Endothelial cell of umbilical vein (primary cell): ENCODE measurements around the gene ASB7.

ENCODE experiments used
- EZH2 ChIP-seq: IDR thresholded peaks from 2 replicates; pipeline ENCODE4 v1.6.1; 2012; ENCODE audit warnings: borderline replicate concordance, low read depth, mild to moderate bottlenecking, moderate library complexity, low read length, inconsistent platforms; ENCODE audit not compliant: severe bottlenecking
- MAX ChIP-seq: IDR thresholded peaks from 2 replicates; pipeline ENCODE4 v1.6.1; 2011; ENCODE audit not compliant: insufficient read depth, insufficient read length
- POLR2A ChIP-seq: IDR thresholded peaks from 2 replicates; pipeline ENCODE4 v1.6.1; 2012; ENCODE audit warnings: low read depth, mild to moderate bottlenecking, control low read depth, low read length
- POLR2AphosphoS5 ChIP-seq: IDR thresholded peaks from 2 replicates; pipeline ENCODE4 v1.6.1; 2012; ENCODE audit warnings: low read depth, mild to moderate bottlenecking, control low read depth, low read length, moderate library complexity; ENCODE audit not compliant: insufficient read depth
- TF ChIP-seq, protein P1 (sequence below), 2 donors: IDR thresholded peaks; 1 replicate in 1 of 2; 2 replicates in 1 of 2; pipeline ENCODE4 v1.5.1; 2011; ENCODE audit warnings: low read length in 2 of 2, mild to moderate bottlenecking in 2 of 2, moderate library complexity in 2 of 2, control low read depth in 1 of 2, inconsistent platforms in 1 of 2, low read depth in 1 of 2; ENCODE audit not compliant: insufficient read depth in 1 of 2; ENCODE audit errors: extremely low read depth in 1 of 2

DNA sequence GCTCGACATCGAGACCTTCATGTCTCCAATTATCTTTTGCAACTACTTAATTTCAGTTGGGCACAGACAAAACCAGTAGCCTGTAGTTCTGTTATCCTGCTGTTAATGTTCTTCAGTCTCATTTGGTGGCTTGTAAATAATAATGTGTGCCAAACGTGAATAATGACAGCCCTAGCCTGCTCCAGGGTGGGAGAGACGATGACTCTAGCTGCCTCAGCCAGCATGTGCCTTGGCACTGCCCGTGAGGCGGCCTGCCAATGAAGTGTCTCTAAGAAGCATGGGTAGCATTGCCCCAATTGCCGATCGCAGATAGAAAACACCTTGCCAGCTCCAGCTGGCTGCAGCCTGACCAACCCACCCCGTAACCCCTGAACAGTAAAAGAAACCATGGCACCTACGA is 58.8 kb downstream of the ASB7 start:
- TF ChIP-seq, protein P1, sequence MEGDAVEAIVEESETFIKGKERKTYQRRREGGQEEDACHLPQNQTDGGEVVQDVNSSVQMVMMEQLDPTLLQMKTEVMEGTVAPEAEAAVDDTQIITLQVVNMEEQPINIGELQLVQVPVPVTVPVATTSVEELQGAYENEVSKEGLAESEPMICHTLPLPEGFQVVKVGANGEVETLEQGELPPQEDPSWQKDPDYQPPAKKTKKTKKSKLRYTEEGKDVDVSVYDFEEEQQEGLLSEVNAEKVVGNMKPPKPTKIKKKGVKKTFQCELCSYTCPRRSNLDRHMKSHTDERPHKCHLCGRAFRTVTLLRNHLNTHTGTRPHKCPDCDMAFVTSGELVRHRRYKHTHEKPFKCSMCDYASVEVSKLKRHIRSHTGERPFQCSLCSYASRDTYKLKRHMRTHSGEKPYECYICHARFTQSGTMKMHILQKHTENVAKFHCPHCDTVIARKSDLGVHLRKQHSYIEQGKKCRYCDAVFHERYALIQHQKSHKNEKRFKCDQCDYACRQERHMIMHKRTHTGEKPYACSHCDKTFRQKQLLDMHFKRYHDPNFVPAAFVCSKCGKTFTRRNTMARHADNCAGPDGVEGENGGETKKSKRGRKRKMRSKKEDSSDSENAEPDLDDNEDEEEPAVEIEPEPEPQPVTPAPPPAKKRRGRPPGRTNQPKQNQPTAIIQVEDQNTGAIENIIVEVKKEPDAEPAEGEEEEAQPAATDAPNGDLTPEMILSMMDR (IDR thresholded peaks at IDR 0.05; ENCODE audit: extremely low read depth in 1 of 2, insufficient read depth in 1 of 2, low read depth in 1 of 2, low read length in 2 of 2) = no peak
- TF ChIP-seq POLR2A (no peak), EZH2 (no peak), MAX (no peak), POLR2AphosphoS5 (no peak)
